ENCODE results near the gene CLEC10A.
"Not testable (repeated sequence)": the region's sequence is repeated elsewhere in the genome, so short reads cannot be mapped to it uniquely, and the experiment has no call there.

The CLEC10A gene

DNA sequence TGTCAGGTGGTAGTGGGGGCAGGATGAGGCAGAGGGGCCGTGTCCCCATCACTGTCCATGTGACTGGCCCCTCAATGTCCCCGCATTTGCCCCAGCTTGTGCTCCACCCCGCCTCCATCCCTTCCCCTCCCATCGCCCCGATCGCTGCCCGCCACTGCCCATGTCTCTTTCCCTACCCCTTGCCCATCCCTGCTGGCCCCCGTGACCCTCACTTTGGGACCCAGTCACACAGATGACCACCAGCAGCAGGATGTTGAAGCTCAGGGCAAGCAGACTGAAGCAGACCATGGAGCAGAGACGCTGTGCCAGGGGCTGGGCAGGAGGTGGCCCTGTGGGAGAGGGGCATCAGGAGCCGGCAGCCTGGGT lies 28.5 kb upstream of the CLEC10A start:
- no peak for DNase-seq

DNA sequence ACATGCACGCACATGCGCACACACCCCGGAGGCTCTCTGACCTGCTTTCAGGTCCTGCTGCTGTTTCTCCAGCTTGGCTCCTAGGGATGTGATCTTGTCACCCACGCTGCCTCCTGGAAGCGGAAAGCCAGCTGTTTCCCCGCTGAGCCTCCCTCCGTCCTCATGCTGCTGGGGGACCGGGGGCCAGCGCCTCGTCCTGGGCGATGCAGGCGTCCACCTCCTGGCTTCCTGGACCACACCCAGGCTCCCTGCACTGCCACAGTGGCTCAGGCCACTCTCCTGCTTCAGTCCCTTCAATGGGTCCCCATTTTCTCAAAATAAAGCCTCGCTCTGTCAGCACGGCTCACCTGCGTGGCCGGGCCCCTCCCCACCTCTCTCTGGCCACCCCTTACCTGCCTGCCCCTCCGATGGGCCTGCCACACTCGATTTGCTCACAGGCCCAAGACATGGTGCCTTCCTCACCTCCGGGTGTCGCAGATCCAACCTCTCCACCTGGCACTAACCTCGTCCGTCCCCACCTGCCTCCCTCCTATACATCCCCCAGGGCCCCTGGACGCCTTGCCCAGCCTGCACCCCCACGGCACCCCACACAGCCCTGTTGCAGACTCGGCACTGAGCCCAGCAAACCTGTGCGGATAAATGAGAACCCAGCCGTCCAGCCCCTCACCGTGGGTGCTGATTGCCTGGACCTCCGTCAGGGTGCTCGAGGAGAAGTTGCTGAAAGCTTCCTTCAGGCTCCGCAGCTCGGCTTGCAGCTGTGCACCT lies 27.9 kb upstream of the CLEC10A start:
- DNase-seq, result no peak

DNA sequence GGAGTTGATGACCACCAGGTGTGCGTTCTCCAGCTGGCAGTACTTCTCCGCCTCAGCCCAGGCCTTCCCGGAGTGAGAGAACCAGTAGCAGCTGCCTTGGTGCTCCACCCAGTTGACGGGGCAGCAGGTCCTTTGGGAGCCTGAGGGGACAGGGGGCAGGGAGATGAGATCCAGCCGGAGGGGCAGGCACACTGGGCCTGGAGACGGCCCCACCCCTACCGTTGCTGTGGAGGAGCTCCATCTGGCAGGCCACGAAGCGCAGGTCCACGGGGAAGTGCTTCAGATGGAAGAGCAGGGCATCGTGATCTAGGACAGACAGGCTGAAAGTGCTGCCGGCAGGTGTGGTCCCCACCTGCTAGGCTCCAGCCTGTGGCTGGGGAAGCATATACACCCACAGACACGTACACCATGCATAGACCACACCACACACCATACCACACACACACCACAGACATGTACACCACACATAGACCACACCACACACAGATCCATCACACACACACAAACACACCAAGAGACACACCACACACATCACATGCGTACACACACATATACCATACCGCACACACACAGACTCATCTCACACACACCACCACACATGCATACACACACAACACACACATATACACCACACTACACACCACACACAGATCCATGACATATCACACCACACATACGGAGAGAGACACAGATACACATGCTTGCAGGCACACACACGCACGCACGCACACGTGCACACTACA lies 27.1 kb upstream of the CLEC10A start:
- peak; percentile 5 for DNase-seq

GRCh38 chr17:7102421-7102820 lies 22.4 kb upstream of the CLEC10A start:
- no peak for DNase-seq

DNA sequence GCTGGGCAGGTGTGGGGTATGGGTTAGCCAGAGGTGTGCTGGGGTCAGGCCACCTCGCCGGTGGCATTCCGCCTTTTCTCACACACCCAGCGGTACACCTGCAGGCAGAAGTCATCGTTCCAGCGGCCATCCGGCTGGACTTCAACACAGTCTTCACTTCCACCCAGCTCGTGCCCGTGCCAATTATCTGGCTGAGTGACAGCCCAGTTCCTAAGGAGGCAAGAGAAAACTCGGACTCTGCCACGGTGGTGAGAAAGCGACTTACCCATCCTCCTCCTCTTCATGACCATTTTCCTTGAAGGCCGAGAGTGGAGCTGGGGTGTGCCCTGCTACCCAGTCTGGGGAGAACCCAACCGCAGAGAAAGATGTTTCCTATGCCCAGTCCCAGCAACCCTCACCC lies 21.5 kb upstream of the CLEC10A start:
- DNase-seq, result no peak

DNA sequence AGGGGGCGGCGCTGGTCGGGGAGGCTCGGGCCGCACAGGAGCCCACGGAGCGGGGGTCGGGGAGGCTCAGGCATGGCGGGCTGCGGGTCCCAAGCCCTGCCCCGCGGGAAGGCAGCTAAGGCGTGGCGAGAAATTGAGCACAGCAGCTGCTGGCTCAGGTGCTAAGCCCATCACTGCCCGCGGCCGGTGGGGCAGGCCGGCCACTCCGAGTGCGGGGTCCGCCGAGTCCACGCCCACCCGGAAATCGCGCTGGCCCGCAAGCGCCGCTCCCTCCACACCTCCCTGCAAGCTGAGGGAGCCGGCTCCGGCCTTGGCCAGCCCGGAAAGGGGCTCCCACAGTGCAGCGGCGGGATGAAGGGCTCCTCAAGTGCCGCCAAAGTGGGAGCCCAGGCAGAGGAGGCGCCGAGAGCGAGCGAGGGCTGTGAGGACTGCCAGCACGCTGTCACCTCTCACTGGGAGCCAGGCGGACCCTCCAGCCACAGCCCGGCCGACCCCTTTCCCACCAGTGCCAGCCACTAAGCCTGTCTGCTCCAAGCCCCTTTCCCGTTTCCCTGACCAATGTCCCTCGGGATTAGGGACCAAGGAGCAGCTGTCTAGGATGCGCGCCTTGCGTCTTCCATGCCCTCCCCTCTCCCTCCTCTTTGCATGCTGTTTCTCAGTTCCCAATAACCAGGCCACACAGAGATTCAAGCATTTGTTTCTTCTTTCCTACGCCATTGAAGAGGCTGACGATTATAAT lies 20.8 kb upstream of the CLEC10A start:
- not testable (repeated sequence) for DNase-seq

GRCh38 chr17:7098802-7099459 lies 18.9 kb upstream of the CLEC10A start:
- DNase-seq, result no peak

- DNase-seq, result no peak
These were observed 17.9 kb upstream of the CLEC10A start for GRCh38 chr17:7097940-7098339.

DNA sequence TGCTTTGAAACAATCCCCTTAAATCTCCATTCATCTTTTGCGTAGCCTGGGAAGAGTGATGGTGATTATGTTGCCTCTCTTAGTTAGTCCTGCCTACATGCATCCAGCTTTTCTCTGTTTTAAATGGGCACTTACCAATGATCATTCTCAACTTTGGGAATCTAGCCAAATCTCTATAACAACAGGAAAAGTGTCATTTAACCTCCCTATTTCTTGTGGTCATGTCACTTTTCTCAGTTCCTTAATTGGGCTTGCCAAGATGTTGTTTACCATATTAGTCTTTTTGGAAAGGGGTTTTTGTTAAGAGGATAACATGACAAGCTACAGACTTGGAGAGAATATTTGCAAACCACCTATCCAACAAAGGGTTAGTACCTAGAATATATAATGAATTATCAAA lies 15.6 kb upstream of the CLEC10A start:
- no peak for DNase-seq

DNA sequence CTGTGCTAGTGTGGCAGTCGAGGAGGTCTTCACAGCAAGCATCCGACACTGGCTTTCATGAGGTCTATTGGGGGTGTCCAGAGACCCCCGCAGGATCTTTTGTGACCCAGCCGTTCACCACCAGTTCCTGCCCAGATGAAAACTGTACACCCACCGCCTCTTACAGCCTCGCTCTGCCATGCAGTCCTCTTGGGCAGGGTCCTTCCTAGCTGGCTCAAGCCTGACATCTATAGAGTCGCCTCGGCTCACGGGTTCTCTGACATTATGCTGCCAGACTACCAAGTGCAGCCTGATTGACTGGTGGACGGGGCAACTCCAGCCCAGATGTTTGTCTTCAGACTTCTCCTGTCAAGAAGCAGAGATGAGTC lies 14.6 kb upstream of the CLEC10A start:
- no peak for DNase-seq

GRCh38 chr17:7091311-7092005 lies 11.4 kb upstream of the CLEC10A start:
- DNase-seq, result not testable (repeated sequence)

DNA sequence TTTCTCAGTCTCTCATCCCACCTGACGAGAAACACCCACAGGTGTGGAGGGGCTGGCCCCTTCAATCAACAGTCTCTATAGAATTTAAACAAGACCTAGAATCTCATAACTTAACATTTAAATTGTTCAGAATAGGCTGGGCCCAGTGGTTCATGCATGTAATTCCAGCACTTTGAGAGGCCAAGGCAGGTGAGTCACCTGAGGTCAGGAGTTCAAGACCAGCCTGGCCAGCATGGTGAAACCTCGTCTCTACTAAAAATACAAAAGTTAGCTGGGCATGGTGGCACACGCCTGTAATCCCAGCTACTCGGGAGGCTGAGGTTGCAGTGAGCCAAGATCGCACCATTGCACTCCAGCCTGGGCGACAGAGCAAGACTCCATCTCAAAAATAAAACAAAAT lies 9.5 kb upstream of the CLEC10A start:
- DNase-seq, result not testable (repeated sequence)

DNA sequence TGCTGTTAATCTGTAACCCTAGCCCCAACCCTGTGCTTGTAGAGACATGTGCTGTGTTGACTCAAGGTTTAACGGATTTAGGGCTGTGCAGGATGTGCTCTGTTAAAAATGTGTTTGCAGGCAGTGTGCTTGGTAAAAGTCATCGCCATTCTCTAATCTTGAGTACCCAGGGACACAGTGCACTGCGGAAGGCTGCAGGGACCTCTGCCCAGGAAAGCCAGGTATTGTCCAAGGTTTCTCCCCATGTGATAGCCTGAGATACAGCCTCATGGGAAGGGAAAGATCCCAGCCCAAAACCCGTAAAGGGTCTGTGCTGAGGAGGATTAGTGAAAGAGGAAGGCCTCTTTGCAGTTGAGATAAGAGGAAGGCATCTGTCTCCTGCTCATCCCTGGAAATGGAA lies 8.4 kb upstream of the CLEC10A start:
- not testable (repeated sequence) for DNase-seq

DNA sequence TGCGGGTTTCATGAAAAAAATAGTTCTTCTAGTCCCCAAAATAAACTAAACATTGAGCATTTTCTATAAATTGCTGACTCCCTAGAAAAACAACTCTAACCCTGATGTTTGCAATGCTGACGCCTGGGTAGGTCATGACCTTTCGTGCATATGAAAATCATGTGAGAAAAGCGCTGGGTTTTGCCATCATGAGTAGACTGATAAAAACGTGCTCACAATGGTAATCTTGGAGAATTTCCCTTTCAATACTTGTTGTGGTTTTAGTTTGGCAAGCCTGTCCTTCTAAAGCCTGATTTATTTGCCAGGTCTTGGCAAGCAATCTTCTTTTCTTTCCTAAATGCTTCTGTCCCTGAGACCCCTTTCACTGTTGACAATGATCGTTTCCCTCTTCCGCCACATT lies 4.0 kb upstream of the CLEC10A start:
- no peak for DNase-seq

GRCh38 chr17:7083592-7083991 lies 3.5 kb upstream of the CLEC10A start:
- no peak for DNase-seq

DNA sequence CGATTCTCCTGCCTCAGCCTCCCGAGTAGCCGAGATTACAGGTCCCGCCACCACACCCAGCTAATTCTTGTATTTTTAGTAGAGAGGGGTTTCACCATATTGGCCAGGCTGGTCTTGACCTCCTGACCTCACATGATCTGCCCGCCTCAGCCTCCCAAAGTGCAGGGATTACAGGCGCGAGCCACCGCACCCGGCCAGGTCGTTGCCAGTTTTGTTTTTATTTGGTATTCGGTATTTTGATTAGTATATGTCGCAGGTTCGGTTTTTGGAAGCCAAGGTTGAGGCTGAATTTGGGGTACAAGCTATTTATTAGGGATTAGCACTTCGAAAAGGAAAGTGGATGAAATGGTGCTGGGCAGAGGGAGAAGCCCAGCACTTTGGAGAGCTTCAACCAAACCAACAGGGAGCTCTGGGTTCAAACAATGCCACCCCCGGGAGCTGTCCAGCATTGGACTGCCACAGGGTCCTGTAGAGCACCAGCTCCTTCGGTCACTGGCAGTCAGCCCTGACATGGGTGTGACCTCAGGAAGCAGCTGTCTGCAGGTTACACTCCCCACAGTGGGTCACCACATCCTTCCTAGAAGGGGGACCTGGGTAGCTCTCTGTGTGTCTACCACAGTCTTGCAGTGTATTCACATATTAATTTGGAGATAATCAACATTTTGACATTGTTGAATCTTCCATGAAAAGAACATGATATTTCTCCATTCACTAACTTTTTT lies 1.5 kb upstream of the CLEC10A start:
- DNase-seq, result no peak

- no peak for DNase-seq
These were observed 498 bp upstream of the CLEC10A start for GRCh38 chr17:7080456-7081041.

DNA sequence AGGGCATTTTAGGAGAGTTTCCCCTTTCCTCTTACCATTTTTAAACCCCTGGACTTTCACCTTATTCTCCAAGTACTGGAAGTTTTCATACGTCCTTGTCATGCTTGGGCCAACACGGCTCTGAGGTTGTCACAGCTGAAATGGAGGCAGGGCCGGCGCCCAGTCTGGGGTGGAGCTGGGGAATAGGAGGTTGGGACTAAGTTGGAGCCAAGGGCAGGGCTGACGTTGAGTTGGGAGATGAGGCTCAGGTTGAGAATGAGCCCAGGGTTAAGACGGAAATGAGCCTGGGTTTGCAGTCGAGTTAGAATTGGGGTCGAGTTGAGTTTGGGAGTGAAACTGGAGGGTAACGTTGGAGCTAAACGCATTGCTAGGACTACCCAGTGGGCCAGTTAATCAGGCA lies 1.3 kb downstream of the CLEC10A start:
- DNase-seq, result no peak

DNA sequence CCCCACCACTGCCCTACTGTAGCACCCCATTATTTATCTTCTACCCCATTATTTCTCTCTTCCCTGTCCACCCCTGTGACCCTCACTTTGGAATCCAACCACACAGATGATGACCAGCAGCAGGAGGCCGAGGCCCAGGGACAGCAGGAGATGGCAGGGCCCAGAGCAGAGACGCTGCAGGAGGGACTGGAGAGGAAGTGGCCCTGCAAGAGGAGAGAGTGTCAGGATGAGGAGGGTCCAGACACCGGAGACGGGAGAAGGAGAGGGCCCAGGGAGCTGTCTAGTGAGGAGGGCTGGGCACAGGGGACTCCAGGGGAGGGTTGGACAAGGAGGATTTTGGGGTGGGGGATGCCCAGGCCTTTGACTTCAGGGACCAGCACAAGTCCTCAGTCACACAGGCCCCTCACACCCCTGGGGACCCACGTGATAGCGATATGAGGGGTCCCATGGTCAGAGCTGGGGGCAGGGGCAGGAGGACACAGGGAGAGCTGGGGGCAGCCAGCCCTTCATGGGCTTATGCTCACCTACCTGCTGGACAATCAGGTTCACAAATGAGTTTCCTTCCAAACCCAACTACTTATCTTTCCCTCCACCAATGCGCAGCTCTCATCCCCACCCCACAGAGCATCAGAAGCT lies 2.0 kb downstream of the CLEC10A start:
- no peak for DNase-seq

DNA sequence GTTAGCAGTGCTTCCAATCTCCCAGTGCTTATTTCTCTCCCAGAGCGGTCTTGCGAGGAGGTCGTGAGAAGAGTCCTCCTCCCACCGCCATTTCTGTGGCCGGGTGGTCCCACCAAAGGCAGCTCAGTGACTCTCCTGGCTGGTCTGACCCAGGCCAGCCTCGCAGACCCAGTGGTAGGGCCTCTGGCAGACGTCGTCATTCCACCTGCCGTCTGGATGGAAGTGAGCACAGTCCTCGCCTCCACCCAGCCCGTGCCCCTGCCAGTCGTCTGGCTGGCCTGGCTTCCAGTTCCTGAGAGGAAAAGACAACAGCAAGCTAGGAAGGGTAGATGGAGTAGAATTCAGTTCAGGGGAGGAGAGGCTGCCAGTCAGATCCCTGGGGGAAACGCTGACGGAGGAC lies 5.1 kb downstream of the CLEC10A start:
- no peak for DNase-seq

DNA sequence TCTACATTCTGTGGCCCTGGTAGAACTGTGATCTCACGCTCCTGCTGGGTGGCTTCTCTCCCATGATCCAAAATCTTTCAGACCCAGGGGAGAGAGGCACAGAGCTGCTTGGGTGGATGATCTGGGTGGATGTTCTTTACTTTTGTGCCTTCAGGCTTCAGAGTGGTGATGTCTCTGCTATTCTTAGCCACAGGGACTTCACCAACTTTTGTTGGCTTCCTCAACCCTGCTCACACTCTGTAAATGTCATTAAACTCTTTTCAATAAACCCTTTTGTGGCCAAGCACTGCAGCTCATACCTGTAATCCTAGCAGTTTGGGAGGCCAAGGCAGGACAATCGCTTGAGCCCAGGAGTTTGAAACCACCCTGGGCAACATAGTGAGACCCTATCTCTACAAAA lies 7.6 kb downstream of the CLEC10A start:
- no peak for DNase-seq

All from NCI-H1092 treated with DMSO at 0.1 percent for 48 hours (cell line).